GM12891 (cell line): ENCODE results near the gene TSSK6.

Experiments used
- DNase-seq: peaks from one replicate; pipeline ENCODE4 v3.0.0; 2011; ENCODE audit warnings: low spot score; ENCODE audit not compliant: insufficient read length
- FAIRE-seq: peaks from 2 replicates; lab custom pipeline; 2011; peaks lifted over from hg19 to GRCh38; lab: Jason Lieb, UNC
- PAX5 ChIP-seq: IDR thresholded peaks from 2 replicates; pipeline ENCODE4 v1.6.1; 2011; ENCODE audit warnings: low read length, moderate library complexity, mild to moderate bottlenecking; ENCODE audit not compliant: insufficient read depth, severe bottlenecking
- POLR2A ChIP-seq: IDR thresholded peaks from 2 replicates; pipeline ENCODE4 v1.6.1; 2011; ENCODE audit warnings: low read depth, low read length, control low read depth
- POLR2AphosphoS5 ChIP-seq: IDR thresholded peaks from 2 replicates; pipeline ENCODE4 v1.6.1; 2011; ENCODE audit warnings: low read depth, low read length, control low read depth
- POU2F2 ChIP-seq: IDR thresholded peaks from 2 replicates; pipeline ENCODE4 v1.6.1; 2011; ENCODE audit warnings: low read depth, mild to moderate bottlenecking, control low read depth, low read length, moderate library complexity
- SPI1 ChIP-seq: IDR thresholded peaks from 2 replicates; pipeline ENCODE4 v1.6.1; 2011; ENCODE audit warnings: low read depth, low read length, control low read depth
- TAF1 ChIP-seq: IDR thresholded peaks from 2 replicates; pipeline ENCODE4 v1.6.1; 2011; ENCODE audit warnings: low read depth, low read length, control low read depth

TSSK6 gene

DNA sequence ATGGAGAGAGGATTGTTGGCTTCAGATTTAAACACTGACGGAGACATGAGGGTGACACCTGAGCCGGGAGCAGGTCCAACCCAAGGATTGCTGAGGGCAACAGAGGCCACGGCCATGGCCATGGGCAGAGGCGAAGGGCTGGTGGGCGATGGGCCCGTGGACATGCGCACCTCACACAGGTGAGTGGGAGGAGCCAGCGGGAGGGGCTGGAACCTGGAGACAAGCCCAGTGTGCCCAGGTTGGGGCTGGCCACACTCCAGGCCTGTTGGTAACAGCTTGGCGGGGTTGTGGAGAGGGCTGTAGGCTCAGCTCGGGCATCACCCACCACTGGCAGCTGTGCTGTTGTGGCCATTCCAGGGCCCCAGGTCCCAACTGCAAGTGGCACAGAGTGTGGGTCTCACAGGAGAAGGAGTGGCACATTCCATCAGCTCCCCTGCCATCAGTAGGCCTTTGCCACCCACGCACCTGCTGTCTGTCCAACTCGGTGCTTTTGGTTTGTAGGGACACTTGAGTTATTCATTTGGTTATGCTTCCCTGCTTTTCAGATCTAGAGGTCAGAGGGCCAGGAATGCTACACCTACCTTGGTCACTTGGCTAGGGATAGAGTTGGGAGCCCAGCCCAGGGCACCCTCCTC, 49.8 kb downstream of the TSSK6 start:
- DNase-seq: no peak
- FAIRE-seq: no peak
- TF ChIP-seq POLR2AphosphoS5 (no peak), TAF1 (no peak), SPI1 (no peak), POLR2A (no peak), POU2F2 (no peak), PAX5 (no peak)

DNA sequence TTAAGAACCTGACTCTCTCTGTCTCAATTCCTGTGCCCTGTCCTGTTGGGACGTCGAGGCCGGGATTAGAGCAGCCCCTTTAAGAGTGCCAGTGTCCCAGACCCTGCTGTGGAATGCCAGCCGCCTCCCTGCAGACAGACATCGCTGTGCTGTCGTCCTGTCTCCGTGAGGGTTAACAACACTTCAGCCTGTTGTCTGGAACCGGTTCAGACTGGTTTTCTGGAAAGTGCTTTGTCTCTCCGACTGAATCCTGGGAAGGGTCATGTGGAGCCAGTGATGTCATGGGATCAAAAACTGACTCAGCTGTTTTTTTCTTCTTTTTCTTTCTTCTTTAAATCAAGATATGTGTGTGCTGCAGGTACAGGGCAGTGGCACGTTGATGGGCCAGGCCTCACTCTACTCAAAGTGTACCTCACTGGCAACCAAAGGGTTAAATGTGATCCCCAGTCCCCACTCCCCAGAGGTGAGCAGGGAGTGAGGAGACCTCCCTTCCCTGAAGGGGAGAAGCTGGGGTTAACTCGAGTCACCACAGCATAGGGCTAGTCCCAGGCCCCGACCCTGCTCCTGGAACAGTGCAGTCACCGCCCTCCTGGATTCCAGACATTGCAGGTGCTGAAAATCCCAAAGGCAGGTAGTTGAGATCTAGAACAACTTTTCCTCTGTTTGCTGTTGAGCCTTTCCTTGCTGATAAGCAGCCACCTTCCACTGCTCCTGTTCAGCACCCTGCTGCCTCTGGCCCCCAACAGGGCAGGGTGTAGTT, 50.8 kb downstream of the TSSK6 start:
- no peak for TF ChIP-seq POLR2A
- TF ChIP-seq SPI1: no peak
- FAIRE-seq: no peak
- no peak for DNase-seq
